Stimulated activated naive B cell treated with anti-CD40 and anti-IgM and Interleukin-4, amounts not matched to agents 10 μg/mL and 1 μg/mL and 100 μg/mL, for 72 hours (primary cell): ENCODE results near the gene EFCAB13.
A peak's percentile ranks its signal among the peaks of the same experiment; 100 is the strongest.

Experiments used
- ATAC-seq, 2 donors: fragments of 150-1000 bp; cut with Tn5 transposase; replicated peaks; 2 replicates each; pipeline ENCODE4 v1.10.0; 2021; ENCODE audit warnings: moderate library complexity in 1 of 2
- DNase-seq: peaks from one replicate; pipeline ENCODE4 v3.0.0; 2021
- H3K27ac Mint-ChIP-seq: one replicate; pipeline ENCODE4 v1.8.0; 2022; ENCODE audit warnings: mild to moderate bottlenecking, mixed read lengths
- H3K27me3 Mint-ChIP-seq, 2 donors: one replicate each; pipeline ENCODE4 v1.8.0; 2022; ENCODE audit warnings: mixed read lengths in 2 of 2
- H3K36me3 Mint-ChIP-seq, 2 donors: one replicate each; pipeline ENCODE4 v1.8.0; 2022; ENCODE audit warnings: mixed read lengths in 2 of 2, mild to moderate bottlenecking in 1 of 2
- H3K4me1 Mint-ChIP-seq, 2 donors: one replicate each; pipeline ENCODE4 v1.8.0; 2022; ENCODE audit warnings: mixed read lengths in 2 of 2, mild to moderate bottlenecking in 1 of 2
- H3K4me3 Mint-ChIP-seq, 2 donors: one replicate each; pipeline ENCODE4 v1.8.0; 2022; ENCODE audit warnings: mild to moderate bottlenecking in 2 of 2, mixed read lengths in 2 of 2, moderate library complexity in 1 of 2
- H3K9me3 Mint-ChIP-seq, 2 donors: one replicate each; pipeline ENCODE4 v1.8.0; 2022; ENCODE audit warnings: mixed read lengths in 2 of 2, mild to moderate bottlenecking in 1 of 2

The EFCAB13 gene

GRCh38 chr17:47323382-47324223 lies at the start of gene EFCAB13:
EFCAB13 (plus strand) TSS chr17:47323955; CDS start chr17:47328354, 4,399 bp downstream.
- Mint-ChIP-seq H3K9me3 (peaks cover 4 to 5% of the 10 kb centered on the region in 2 donors), H3K4me1 (peaks cover 17 to 18% of the 10 kb centered on the region in 2 donors), H3K36me3 (peaks cover 4 to 9% of the 10 kb centered on the region in 2 donors), H3K27me3 (no peaks in the 10 kb centered on the region), H3K27ac (peak within 1 kb of the TSS; percentile 99), H3K4me3 (peak within 1 kb of the TSS; percentile 95 to 99)
- DNase-seq (peak; percentile 88), ATAC-seq (peak; percentile 83 to 86)

GRCh38 chr17:47274319-47275069 lies 49.3 kb upstream of the EFCAB13 start:
- Mint-ChIP-seq H3K27me3 (no peaks in the 10 kb centered on the region), H3K27ac (no peak overlapping the region), H3K4me3 (no peak overlapping the region), H3K4me1 (peaks cover 58 to 84% of the 10 kb centered on the region in 2 donors), H3K9me3 (peaks cover 3 to 9% of the 10 kb centered on the region in 2 donors), H3K36me3 (peaks cover 17 to 39% of the 10 kb centered on the region in 2 donors)
- DNase-seq (no peak), ATAC-seq (no peak)

GRCh38 chr17:47275245-47275984 lies 48.3 kb upstream of the EFCAB13 start:
- peak overlapping the region; percentile 70 for H3K27ac Mint-ChIP-seq
- DNase-seq: no peak
- no peaks in the 10 kb centered on the region for H3K27me3 Mint-ChIP-seq
- peaks cover 18 to 36% of the 10 kb centered on the region in 2 donors for H3K36me3 Mint-ChIP-seq
- no peak for ATAC-seq
- peaks cover 62 to 86% of the 10 kb centered on the region in 2 donors for H3K4me1 Mint-ChIP-seq
- peak overlapping the region in 1 of 2 donors; percentile 35 for H3K4me3 Mint-ChIP-seq
- H3K9me3 Mint-ChIP-seq: peaks cover 1 to 4% of the 10 kb centered on the region in 2 donors

GRCh38 chr17:47276444-47276843 lies 47.3 kb upstream of the EFCAB13 start:
- Mint-ChIP-seq H3K36me3 (peaks cover 18 to 41% of the 10 kb centered on the region in 2 donors), H3K4me1 (peaks cover 68 to 88% of the 10 kb centered on the region in 2 donors), H3K4me3 (no peak overlapping the region), H3K27me3 (no peaks in the 10 kb centered on the region), H3K9me3 (peaks cover 1 to 4% of the 10 kb centered on the region in 2 donors), H3K27ac (peak overlapping the region; percentile 75)
- ATAC-seq (no peak), DNase-seq (no peak)

GRCh38 chr17:47276868-47277267 lies 46.9 kb upstream of the EFCAB13 start:
- peaks cover 18 to 42% of the 10 kb centered on the region in 2 donors for H3K36me3 Mint-ChIP-seq

GRCh38 chr17:47277921-47278320 lies 45.8 kb upstream of the EFCAB13 start:
- peaks cover 72 to 94% of the 10 kb centered on the region in 2 donors for H3K4me1 Mint-ChIP-seq
- ATAC-seq (no peak), DNase-seq (no peak)
- H3K27ac Mint-ChIP-seq: peak overlapping the region; percentile 79
- peaks cover 19 to 44% of the 10 kb centered on the region in 2 donors for H3K36me3 Mint-ChIP-seq
- peaks cover 1 to 4% of the 10 kb centered on the region in 2 donors for H3K9me3 Mint-ChIP-seq
- no peak overlapping the region for H3K4me3 Mint-ChIP-seq
- no peaks in the 10 kb centered on the region for H3K27me3 Mint-ChIP-seq

More at GRCh38 chr17:47276868-47277267, 46.9 kb upstream of the EFCAB13 start:
- no peak overlapping the region for H3K4me3 Mint-ChIP-seq
- ATAC-seq: no peak
- no peak overlapping the region for H3K27ac Mint-ChIP-seq
- peaks cover 70 to 92% of the 10 kb centered on the region in 2 donors for H3K4me1 Mint-ChIP-seq
- DNase-seq: no peak
- H3K9me3 Mint-ChIP-seq: peaks cover 1 to 4% of the 10 kb centered on the region in 2 donors
- H3K27me3 Mint-ChIP-seq: no peaks in the 10 kb centered on the region

- Mint-ChIP-seq H3K36me3 (peaks cover 24 to 49% of the 10 kb centered on the region in 2 donors), H3K4me1 (peaks cover 74 to 95% of the 10 kb centered on the region in 2 donors), H3K9me3 (peaks cover 3 to 4% of the 10 kb centered on the region in 2 donors), H3K27ac (peak overlapping the region; percentile 94), H3K4me3 (peak overlapping the region; percentile 64 to 72), H3K27me3 (no peaks in the 10 kb centered on the region)
- DNase-seq: no peak
- ATAC-seq: no peak
Measured at GRCh38 chr17:47278561-47278960, 45.2 kb upstream of the EFCAB13 start.

- DNase-seq (peak; percentile 69), ATAC-seq (peak; percentile 88 to 90)
- peaks cover 3 to 4% of the 10 kb centered on the region in 2 donors for H3K9me3 Mint-ChIP-seq
- no peaks in the 10 kb centered on the region for H3K27me3 Mint-ChIP-seq
- H3K4me1 Mint-ChIP-seq: peaks cover 72 to 95% of the 10 kb centered on the region in 2 donors
- peaks cover 28 to 49% of the 10 kb centered on the region in 2 donors for H3K36me3 Mint-ChIP-seq
- peak overlapping the region; percentile 64 to 72 for H3K4me3 Mint-ChIP-seq
- peak overlapping the region; percentile 94 for H3K27ac Mint-ChIP-seq
Measured at GRCh38 chr17:47279062-47279801, 44.5 kb upstream of the EFCAB13 start.

- Mint-ChIP-seq H3K36me3 (peaks cover 29 to 44% of the 10 kb centered on the region in 2 donors), H3K27ac (peak overlapping the region; percentile 83), H3K4me1 (peaks cover 68 to 95% of the 10 kb centered on the region in 2 donors), H3K27me3 (no peaks in the 10 kb centered on the region), H3K4me3 (peak overlapping the region in 1 of 2 donors; percentile 43), H3K9me3 (peaks cover 3 to 4% of the 10 kb centered on the region in 2 donors)
- ATAC-seq (no peak), DNase-seq (no peak)
Measured at GRCh38 chr17:47280072-47280811, 43.5 kb upstream of the EFCAB13 start.

- Mint-ChIP-seq H3K4me1 (peaks cover 67 to 93% of the 10 kb centered on the region in 2 donors), H3K36me3 (peaks cover 27 to 45% of the 10 kb centered on the region in 2 donors), H3K27me3 (no peaks in the 10 kb centered on the region), H3K9me3 (peaks cover 3% of the 10 kb centered on the region in 2 donors), H3K4me3 (no peak overlapping the region), H3K27ac (peak overlapping the region; percentile 84)
- no peak for ATAC-seq
- DNase-seq: no peak
Measured at GRCh38 chr17:47281216-47281615, 42.5 kb upstream of the EFCAB13 start.

- Mint-ChIP-seq H3K27ac (peak overlapping the region; percentile 82), H3K4me3 (no peak overlapping the region)
Measured at GRCh38 chr17:47285003-47285402, 38.8 kb upstream of the EFCAB13 start.

GRCh38 chr17:47286198-47286914 lies 37.4 kb upstream of the EFCAB13 start:
- DNase-seq: peak; percentile 88
- Mint-ChIP-seq H3K9me3 (peaks cover 0 to 1% of the 10 kb centered on the region in 2 donors), H3K27me3 (no peaks in the 10 kb centered on the region), H3K27ac (peak overlapping the region; percentile 96), H3K4me3 (peak overlapping the region; percentile 17 to 53), H3K36me3 (peaks cover 39 to 61% of the 10 kb centered on the region in 2 donors), H3K4me1 (peaks cover 57 to 81% of the 10 kb centered on the region in 2 donors)
- ATAC-seq: peak; percentile 91 to 92

More at GRCh38 chr17:47285003-47285402, 38.8 kb upstream of the EFCAB13 start:
- Mint-ChIP-seq H3K36me3 (peaks cover 36 to 53% of the 10 kb centered on the region in 2 donors), H3K4me1 (peaks cover 64 to 90% of the 10 kb centered on the region in 2 donors), H3K9me3 (peaks cover 0 to 1% of the 10 kb centered on the region in 2 donors), H3K27me3 (no peaks in the 10 kb centered on the region)
- no peak for DNase-seq
- no peak for ATAC-seq
